VCaP (cell line): ENCODE data around the gene SLC30A5.
"Not testable (repeated sequence)": the region's sequence is repeated elsewhere in the genome, so short reads cannot be mapped to it uniquely, and the experiment has no call there.

Experiments
- H3K27ac ChIP-seq: fragments of 450-650 bp; 2 replicates; pipeline ENCODE4 v1.5.1; 2017
- CTCF ChIP-seq: fragments of 450-650 bp; conservative IDR thresholded peaks from 2 replicates; pipeline ENCODE4 v1.5.1; 2017; ENCODE audit warnings: mild to moderate bottlenecking, moderate library complexity

SLC30A5 gene

GRCh38 chr5:69086206-69086605 lies 7.6 kb upstream of the SLC30A5 start:
- no peak overlapping the region for H3K27ac ChIP-seq
- no peak for TF ChIP-seq CTCF

DNA sequence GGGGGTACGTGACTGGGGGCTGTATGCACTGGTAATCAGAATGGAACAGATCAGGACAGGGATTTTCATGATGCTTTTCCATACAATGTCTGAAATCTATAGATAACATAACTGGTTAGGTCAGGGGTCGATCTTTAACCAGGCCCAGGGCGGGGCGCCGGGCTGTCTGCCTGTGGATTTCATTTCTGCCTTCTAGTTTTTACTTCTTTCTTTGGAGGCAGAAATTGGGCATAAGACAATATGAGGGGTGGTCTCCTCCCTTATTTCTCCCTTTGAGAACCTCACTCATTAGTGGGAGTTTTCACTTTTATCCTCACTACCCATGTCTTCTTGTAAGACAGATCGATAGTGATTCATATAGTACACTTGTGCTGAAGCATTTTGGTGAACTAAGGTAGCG lies 5.8 kb upstream of the SLC30A5 start:
- H3K27ac ChIP-seq = not testable (repeated sequence)

- H3K27ac ChIP-seq = no peak overlapping the region
- no peak for TF ChIP-seq CTCF
Measured at GRCh38 chr5:69090158-69090557, 3.7 kb upstream of the SLC30A5 start.

- H3K27ac ChIP-seq = peak overlapping the region; percentile 33
- TF ChIP-seq CTCF = no peak
Measured at GRCh38 chr5:69091771-69092170, 2.0 kb upstream of the SLC30A5 start.

DNA sequence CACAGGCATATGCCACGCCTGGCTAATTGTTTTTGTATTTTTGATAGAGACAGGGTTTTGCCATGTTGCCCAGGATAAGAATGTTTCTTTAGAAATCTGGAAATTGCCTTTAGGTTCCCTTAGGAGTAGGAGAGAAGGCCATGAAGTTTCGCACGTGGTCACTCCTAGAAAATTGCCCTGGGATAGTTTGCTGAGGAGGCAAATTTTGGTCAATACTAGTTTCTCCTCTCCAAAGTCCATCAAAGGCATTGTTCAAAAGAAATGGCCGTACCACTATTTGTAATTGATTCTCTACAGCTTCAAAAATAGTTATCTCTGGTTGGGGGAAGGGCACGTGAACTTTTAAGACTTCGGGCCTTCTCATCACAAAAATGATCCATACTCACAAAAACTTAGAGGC lies 845 bp upstream of the SLC30A5 start:
- H3K27ac ChIP-seq = peak overlapping the region; percentile 97
- no peak for TF ChIP-seq CTCF

DNA sequence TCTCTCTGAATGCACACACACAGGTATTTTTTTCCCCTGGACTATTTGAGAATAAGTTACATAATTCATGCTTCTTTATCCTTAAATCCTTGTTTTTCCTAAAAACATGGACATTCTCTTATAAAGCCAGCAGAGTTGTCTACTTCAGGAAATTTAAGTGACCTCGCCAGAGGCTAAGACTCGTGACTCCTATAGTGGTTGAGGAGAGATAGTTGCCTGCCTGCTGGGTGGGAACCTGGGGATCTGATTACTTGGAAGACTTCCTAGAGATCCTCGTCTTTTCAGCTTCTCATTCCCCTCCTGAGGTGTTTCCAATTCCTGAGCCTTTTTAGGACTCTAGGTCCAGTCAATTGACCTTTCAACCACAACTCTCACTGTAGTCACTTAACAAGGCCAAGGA lies 5.5 kb downstream of the SLC30A5 start:
- no peak for TF ChIP-seq CTCF
- no peak overlapping the region for H3K27ac ChIP-seq

GRCh38 chr5:69103521-69103920 lies 9.7 kb downstream of the SLC30A5 start:
- no peak overlapping the region for H3K27ac ChIP-seq
- TF ChIP-seq CTCF = no peak

GRCh38 chr5:69105996-69106906 lies 12.4 kb downstream of the SLC30A5 start:
- H3K27ac ChIP-seq = no peak overlapping the region
- no peak for TF ChIP-seq CTCF

DNA sequence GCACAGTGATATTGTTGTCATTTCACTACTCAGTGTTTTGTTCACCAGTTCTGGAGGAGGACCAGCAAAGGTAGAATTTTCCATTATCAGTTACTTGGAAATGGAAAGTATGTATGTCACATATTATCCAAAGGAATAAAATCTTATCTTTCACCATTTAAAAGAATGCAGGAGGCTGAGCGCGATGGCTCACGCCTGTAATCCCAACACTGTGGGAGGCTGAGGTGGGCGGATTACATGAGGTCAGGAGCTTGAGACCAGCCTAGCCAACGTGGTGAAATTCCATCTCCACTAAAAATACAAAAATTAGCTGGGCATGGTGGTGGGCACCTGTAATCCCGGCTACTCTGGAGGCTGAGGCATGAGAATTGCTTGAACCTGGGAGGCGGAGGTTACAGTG lies 14.6 kb downstream of the SLC30A5 start:
- H3K27ac ChIP-seq = not testable (repeated sequence)
